Smooth muscle cell (in vitro differentiated cells): ENCODE results near the gene SLC13A4. TPM values are rescaled to one million over a fixed set of nuclear protein-coding genes. Genes with fewer than 3 reads are reported as not detected.

ENCODE experiments used
- DNase-seq: peaks from one replicate; lab custom pipeline; 2025; ENCODE audit not compliant: unreplicated experiment; lab: John Stamatoyannopoulos, UW
- H2AFZ ChIP-seq: fragments of 200-600 bp; sonication (generic); 2 replicates; pipeline ENCODE4 v1.6.0; 2016; ENCODE audit warnings: antibody characterized with exemption, low read depth, mild to moderate bottlenecking
- H3F3A ChIP-seq: fragments of 200-600 bp; sonication (generic); 2 replicates; pipeline ENCODE4 v1.6.0; 2017; ENCODE audit warnings: antibody characterized with exemption, low read depth
- H3K27ac ChIP-seq: fragments of 200-600 bp; sonication (generic); 2 replicates; pipeline ENCODE4 v1.5.1; 2016; ENCODE audit warnings: low read depth, mild to moderate bottlenecking
- H3K27me3 ChIP-seq: fragments of 200-600 bp; sonication (generic); 2 replicates; pipeline ENCODE4 v1.6.1; 2016; ENCODE audit warnings: low read depth, mild to moderate bottlenecking
- H3K36me3 ChIP-seq: fragments of 200-600 bp; sonication (generic); 2 replicates; pipeline ENCODE4 v1.5.1; 2016; ENCODE audit warnings: low read depth
- H3K4me1 ChIP-seq: fragments of 200-600 bp; sonication (generic); 2 replicates; pipeline ENCODE4 v1.5.1; 2016; ENCODE audit warnings: low read depth
- H3K4me2 ChIP-seq: fragments of 200-600 bp; sonication (generic); 2 replicates; pipeline ENCODE4 v1.6.0; 2016; ENCODE audit warnings: mild to moderate bottlenecking
- H3K4me3 ChIP-seq: fragments of 200-600 bp; sonication (generic); 2 replicates; pipeline ENCODE4 v1.5.1; 2016; ENCODE audit warnings: mild to moderate bottlenecking
- H3K79me2 ChIP-seq: fragments of 200-600 bp; sonication (generic); 2 replicates; pipeline ENCODE4 v1.6.0; 2016; ENCODE audit warnings: low read depth, mild to moderate bottlenecking
- H3K9ac ChIP-seq: fragments of 200-600 bp; sonication (generic); 2 replicates; pipeline ENCODE4 v1.6.0; 2016; ENCODE audit warnings: low read depth
- H3K9me3 ChIP-seq: fragments of 200-600 bp; sonication (generic); replicated peaks from 2 replicates; pipeline ENCODE4 v1.5.1; 2016; ENCODE audit warnings: low read depth
- H4K20me1 ChIP-seq: fragments of 200-600 bp; sonication (generic); 2 replicates; pipeline ENCODE4 v1.6.0; 2016; ENCODE audit warnings: low read depth
- WGBS: methylation state at CpG from one replicate; pipeline ENCODE4 v1.1.7; 2016; ENCODE audit warnings: low lambda C conversion rate; 5-methylcytosine and 5-hydroxymethylcytosine counted together
- polyA plus RNA-seq: library from polyadenylated mRNA; unstranded; fragments of >200 nt; fragmentation: Nextera tagmentation; extraction: Ambion mirVana; gene quantifications from 2 replicates; pipeline ENCODE4 v1.2.1, GENCODE V29; 2016
- total RNA-seq: library from RNA; depleted of rRNA; stranded (reverse); fragments of >200 nt; gene quantifications from 2 replicates; pipeline ENCODE4 v1.2.3, GENCODE V29; 2014
- TF ChIP-seq, protein P1 (sequence below): fragments of 200-600 bp; sonication (generic); IDR thresholded peaks from 2 replicates; pipeline ENCODE4 v1.5.1; 2017; ENCODE audit warnings: borderline replicate concordance, mild to moderate bottlenecking, antibody characterized with exemption; ENCODE audit not compliant: insufficient read depth, poor library complexity, severe bottlenecking

The SLC13A4 gene
- total and polyA plus RNA-seq, 2 experiments from 2014 or later: 0.61 TPM; not detected in 1

GRCh38 chr7:135755351-135755753, 27.4 kb upstream of the SLC13A4 start:
- Histone ChIP-seq H3K79me2 (no peaks in the 10 kb centered on the region), H3F3A (peaks cover 4% of the 10 kb centered on the region), H2AFZ (no peak overlapping the region), H3K9me3 (no peaks in the 10 kb centered on the region), H3K4me2 (no peak overlapping the region), H3K4me1 (peaks cover 10% of the 10 kb centered on the region), H3K36me3 (no peaks in the 10 kb centered on the region), H4K20me1 (no peaks in the 10 kb centered on the region), H3K4me3 (no peak overlapping the region), H3K27ac (no peak overlapping the region), H3K27me3 (no peaks in the 10 kb centered on the region), H3K9ac (no peak overlapping the region)
- WGBS: 86% methylated on average over 11 of the region's 11 CpGs
- TF ChIP-seq, protein P1, sequence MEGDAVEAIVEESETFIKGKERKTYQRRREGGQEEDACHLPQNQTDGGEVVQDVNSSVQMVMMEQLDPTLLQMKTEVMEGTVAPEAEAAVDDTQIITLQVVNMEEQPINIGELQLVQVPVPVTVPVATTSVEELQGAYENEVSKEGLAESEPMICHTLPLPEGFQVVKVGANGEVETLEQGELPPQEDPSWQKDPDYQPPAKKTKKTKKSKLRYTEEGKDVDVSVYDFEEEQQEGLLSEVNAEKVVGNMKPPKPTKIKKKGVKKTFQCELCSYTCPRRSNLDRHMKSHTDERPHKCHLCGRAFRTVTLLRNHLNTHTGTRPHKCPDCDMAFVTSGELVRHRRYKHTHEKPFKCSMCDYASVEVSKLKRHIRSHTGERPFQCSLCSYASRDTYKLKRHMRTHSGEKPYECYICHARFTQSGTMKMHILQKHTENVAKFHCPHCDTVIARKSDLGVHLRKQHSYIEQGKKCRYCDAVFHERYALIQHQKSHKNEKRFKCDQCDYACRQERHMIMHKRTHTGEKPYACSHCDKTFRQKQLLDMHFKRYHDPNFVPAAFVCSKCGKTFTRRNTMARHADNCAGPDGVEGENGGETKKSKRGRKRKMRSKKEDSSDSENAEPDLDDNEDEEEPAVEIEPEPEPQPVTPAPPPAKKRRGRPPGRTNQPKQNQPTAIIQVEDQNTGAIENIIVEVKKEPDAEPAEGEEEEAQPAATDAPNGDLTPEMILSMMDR: no peak
- no peak for DNase-seq

- no peaks in the 10 kb centered on the region for H3F3A ChIP-seq
- no peak overlapping the region for H3K4me3 ChIP-seq
- no peaks in the 10 kb centered on the region for H3K79me2 ChIP-seq
- no peak for DNase-seq
- TF ChIP-seq, protein P1: no peak
- no peaks in the 10 kb centered on the region for H3K36me3 ChIP-seq
- no peaks in the 10 kb centered on the region for H3K9me3 ChIP-seq
- H3K9ac ChIP-seq: no peak overlapping the region
- H4K20me1 ChIP-seq: no peaks in the 10 kb centered on the region
- peaks cover 9% of the 10 kb centered on the region for H3K4me1 ChIP-seq
- H3K27me3 ChIP-seq: no peaks in the 10 kb centered on the region
- H2AFZ ChIP-seq: no peak overlapping the region
- H3K4me2 ChIP-seq: no peak overlapping the region
- no peak overlapping the region for H3K27ac ChIP-seq
- 87% methylated on average over 8 of the region's 8 CpGs for WGBS
Measured at GRCh38 chr7:135753616-135754413, 25.8 kb upstream of the SLC13A4 start.

DNA sequence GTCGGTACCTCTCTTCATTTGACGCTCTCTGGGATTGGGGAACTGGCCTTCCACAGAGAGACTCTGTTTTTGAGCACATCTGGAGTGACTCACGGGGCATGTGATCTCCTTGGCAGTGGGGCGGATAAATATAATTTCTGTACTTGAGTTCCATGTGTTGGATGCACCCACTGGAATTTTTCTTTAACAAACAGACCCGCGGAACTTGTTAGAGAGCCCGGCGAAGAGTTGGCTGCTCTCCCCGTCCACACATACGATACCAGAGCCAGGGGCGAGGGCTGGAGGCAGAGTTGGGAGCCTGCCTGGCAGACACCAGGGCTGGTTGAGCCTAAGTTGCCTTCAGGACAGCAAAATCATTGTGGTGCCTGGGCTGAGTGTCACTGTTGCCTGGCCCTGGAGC, 20.8 kb upstream of the SLC13A4 start, which contains the start of gene FAM180A:
FAM180A (minus strand) TSS at position 44 of the 400 bp plus-strand sequence. CDS start 233 bp downstream, outside the sequence.
- Histone ChIP-seq H3K4me3 (no peak within 1 kb of the TSS), H3K4me2 (no peak within 1 kb of the TSS), H2AFZ (no peak within 1 kb of the TSS), H3K36me3 (no peaks in the 10 kb centered on the region), H4K20me1 (no peaks in the 10 kb centered on the region), H3K9me3 (no peaks in the 10 kb centered on the region), H3K4me1 (no peaks in the 10 kb centered on the region), H3K27ac (no peak within 1 kb of the TSS), H3K9ac (no peak within 1 kb of the TSS), H3K79me2 (no peaks in the 10 kb centered on the region), H3F3A (no peaks in the 10 kb centered on the region), H3K27me3 (no peaks in the 10 kb centered on the region)
- DNase-seq: no peak
- TF ChIP-seq, protein P1: no peak
- WGBS: 84% methylated on average over 11 of the region's 11 CpGs
